HepG2 (cell line): ENCODE measurements around the gene TBC1D5. TPM values are rescaled to one million over a fixed set of nuclear protein-coding genes. Genes with fewer than 3 reads are reported as not detected.
A peak's percentile ranks its signal among the peaks of the same experiment; 100 is the strongest.

Experiments used
- ATAC-seq: fragments of 200-7000 bp; cut with Tn5 transposase; 3 replicates; pipeline ENCODE4 v1.9.1; 2020; ENCODE audit warnings: mild to moderate bottlenecking, moderate library complexity
- BruUV-seq: library from RNA; stranded (reverse); fragments of 400-500 nt; replicated peaks from 2 replicates; lab custom pipeline; 2021; lab: Mats Ljungman, UMichigan
- CTCF ChIA-PET: fragments of 300-600 bp; formaldehyde crosslinking; extraction: SDS; loops from one replicate; lab custom pipeline; 2021; ENCODE audit warnings: low total read pairs, inconsistent platforms, low intra/inter-chr PET ratio; lab: Yijun Ruan, JAX
- POLR2A ChIA-PET: fragments of 350-600 bp; sonication (Branson Sonifier 250); formaldehyde crosslinking; loops from one replicate; lab custom pipeline; 2020; ENCODE audit warnings: antibody characterized with exemption, inconsistent platforms; lab: Yijun Ruan, JAX
- DNase-seq: peaks from one replicate; pipeline ENCODE4 v3.0.0-alpha.2; 2015; ENCODE audit warnings: low spot score
- FAIRE-seq: peaks from 3 replicates; lab custom pipeline; 2011; peaks lifted over from hg19 to GRCh38; lab: Jason Lieb, UNC
- H2AFZ ChIP-seq: one replicate; pipeline ENCODE4 v1.6.1; 2011; ENCODE audit warnings: low read length, inconsistent platforms
- H3K27ac ChIP-seq: fragments of 300-600 bp; 3 replicates; pipeline ENCODE4 v1.8.0; 2011; ENCODE audit warnings: mixed run types, mild to moderate bottlenecking, mixed read lengths, low read length, inconsistent platforms; ENCODE audit not compliant: insufficient read depth; ENCODE audit errors: extremely low read length
- H3K27me3 ChIP-seq, 2 experiments: fragments of 200-600 bp in 1 of 2; 2 replicates in 1 of 2; 3 replicates in 1 of 2; pipeline versions ENCODE4 v1.6.0 to v1.8.0; 2011; ENCODE audit warnings: low read length in 2 of 2, mild to moderate bottlenecking in 2 of 2, moderate library complexity in 2 of 2, inconsistent platforms in 1 of 2; ENCODE audit not compliant: insufficient read depth in 2 of 2, control insufficient read depth in 1 of 2
- H3K36me3 ChIP-seq, 2 experiments: fragments of 200-600 bp in 1 of 2; replicated peaks in 1 of 2; 2 replicates in 1 of 2; 3 replicates in 1 of 2; pipeline versions ENCODE4 v1.5.1 to v1.8.0; 2011; ENCODE audit warnings: low read length in 2 of 2, inconsistent platforms in 1 of 2; ENCODE audit not compliant: insufficient read depth in 2 of 2, control insufficient read depth in 1 of 2
- H3K4me1 ChIP-seq: 2 replicates; pipeline ENCODE4 v1.5.1; 2012; ENCODE audit warnings: low read length, inconsistent platforms; ENCODE audit not compliant: insufficient read depth
- H3K4me2 ChIP-seq: 2 replicates; pipeline ENCODE4 v1.6.0; 2011; ENCODE audit warnings: low read depth, low read length, inconsistent platforms
- H3K4me3 ChIP-seq, 3 experiments: fragments of 200-600 bp in 1 of 3; sonication (generic), shearing (Covaris generic) in 1 of 3; replicated peaks in 1 of 3; 2 replicates each; pipeline ENCODE4 v1.5.1; 2011 to 2016; ENCODE audit warnings: low read length in 3 of 3, inconsistent platforms in 2 of 3, low read depth in 2 of 3, mild to moderate bottlenecking in 2 of 3, control low read depth in 1 of 3, mixed read lengths in 1 of 3; ENCODE audit not compliant: insufficient read depth in 1 of 3
- H3K79me2 ChIP-seq: one replicate; pipeline ENCODE4 v1.6.1; 2011; ENCODE audit warnings: low read length, inconsistent platforms; ENCODE audit not compliant: insufficient read depth
- H3K9ac ChIP-seq: 2 replicates; pipeline ENCODE4 v1.6.0; 2011; ENCODE audit warnings: mild to moderate bottlenecking, low read depth, low read length, inconsistent platforms; ENCODE audit not compliant: insufficient read depth
- H3K9me3 ChIP-seq: 2 replicates; pipeline ENCODE4 v1.5.1; 2012; ENCODE audit warnings: mild to moderate bottlenecking, low read length
- H4K20me1 ChIP-seq: 2 replicates; pipeline ENCODE4 v1.6.0; 2011; ENCODE audit warnings: inconsistent platforms, mild to moderate bottlenecking, low read length, moderate library complexity; ENCODE audit not compliant: insufficient read depth
- ASH2L ChIP-seq: fragments of 300-600, 200-600 bp; sonication (generic); IDR thresholded peaks from 2 replicates; pipeline ENCODE4 v1.7.0; 2017; ENCODE audit warnings: low read depth, mild to moderate bottlenecking, moderate library complexity, mixed read lengths, low read length; ENCODE audit not compliant: insufficient read length
- STAG1 ChIP-seq: sonication (generic); formaldehyde crosslinking; IDR thresholded peaks from 2 replicates; pipeline ENCODE4 v1.4.0; 2020; ENCODE audit warnings: missing genetic modification reagents
- ZBTB46 ChIP-seq: sonication (generic); formaldehyde crosslinking; IDR thresholded peaks from 2 replicates; pipeline ENCODE4 v1.4.0; 2020; ENCODE audit warnings: mild to moderate bottlenecking, missing genetic modification reagents, borderline replicate concordance
- ZFP36 ChIP-seq: fragments of 150-350 bp; IDR thresholded peaks from 2 replicates; pipeline ENCODE4 v1.6.1; 2018; ENCODE audit warnings: borderline replicate concordance, low read length, low read depth; ENCODE audit not compliant: partially characterized antibody
- ZKSCAN5 ChIP-seq: sonication (generic); formaldehyde crosslinking; IDR thresholded peaks from 2 replicates; pipeline ENCODE4 v1.5.1; 2020; ENCODE audit warnings: mild to moderate bottlenecking, missing genetic modification reagents
- ZNF318 ChIP-seq: sonication (generic); formaldehyde crosslinking; IDR thresholded peaks from 2 replicates; pipeline ENCODE4 v1.4.0; 2020; ENCODE audit warnings: mild to moderate bottlenecking, missing genetic modification reagents
- in situ Hi-C: cut with HindIII; loops from 2 replicates; pipeline ENCODE4 v1.10.0; 2017; ENCODE audit warnings: low pct_unique_long_range_greater_than_20kb; ENCODE audit not compliant: extremely low pct_ligation_motif_present
- intact Hi-C: fragments of 100-400 bp; cut with micrococcal nuclease; formaldehyde crosslinking; loops from one replicate; pipeline ENCODE4 v1.10.0; 2022; ENCODE audit not compliant: unreplicated experiment
- polyA plus RNA-seq, 8 experiments: library from polyadenylated mRNA; depleted of rRNA in 3 of 8; stranded (reverse) in 7 of 8; unstranded in 1 of 8; fragments of >200 nt; fragmentation: Illumina TruSeq in 4 of 8; extraction: Trizol in 4 of 8; gene quantifications; 2 replicates each; pipeline versions ENCODE4 v1.2.1 to v1.2.3, GENCODE V29; 2011 to 2016; ENCODE audit warnings: low read depth in 4 of 8, missing spikeins in 1 of 8, mixed read lengths in 1 of 8; ENCODE audit not compliant: insufficient read depth in 1 of 8
- total RNA-seq, 5 experiments: library from RNA; depleted of rRNA; stranded (reverse); fragments of >200 nt; fragmentation: Illumina TruSeq; extraction: Trizol; gene quantifications; 2 replicates each; pipeline ENCODE4 v1.2.3, GENCODE V29; 2016; ENCODE audit warnings: low read depth in 1 of 5
- TF ChIP-seq, protein P1 (sequence below): sonication (generic); formaldehyde crosslinking; conservative IDR thresholded peaks from 2 replicates; pipeline ENCODE4 v1.8.0; 2022; ENCODE audit warnings: missing genetic modification reagents
- TF ChIP-seq, protein P2 (sequence below): sonication (generic); formaldehyde crosslinking; IDR thresholded peaks from 2 replicates; pipeline ENCODE4 v1.4.0; 2020; ENCODE audit warnings: missing genetic modification reagents

The TBC1D5 gene
- total and polyA plus RNA-seq, 2 of the 13 experiments (the other 11 are each of a cell fraction or from before 2014, with no cell fraction given), result 19.2 to 33.3 TPM

DNA sequence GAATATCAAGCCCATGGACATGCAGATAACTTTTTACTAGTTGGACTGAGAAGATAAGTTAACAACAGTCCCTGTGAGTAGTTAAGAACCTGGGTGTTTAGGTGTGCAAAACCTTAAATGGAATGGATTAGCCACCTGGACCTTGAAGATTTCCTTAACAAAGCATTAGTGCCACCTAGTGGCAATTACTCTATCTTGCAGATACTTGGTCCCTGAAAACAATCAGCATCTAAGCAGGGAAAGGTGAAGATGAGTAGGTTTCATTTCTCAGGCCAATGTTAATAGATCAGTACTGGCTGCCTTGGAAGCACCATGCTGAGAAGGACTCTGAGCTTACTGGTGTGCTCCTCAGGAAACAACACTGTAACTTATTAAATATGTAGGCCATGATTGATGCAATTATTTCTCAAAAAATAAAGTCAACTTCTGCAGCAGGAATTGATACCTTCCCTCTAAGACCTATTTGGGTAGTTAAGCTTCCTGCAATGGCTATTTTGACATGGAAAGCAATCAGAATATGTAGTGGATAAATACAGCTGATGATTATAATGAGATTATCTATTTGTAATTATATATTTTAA lies 329.4 kb downstream of the TBC1D5 start:
- peak; percentile 82 for ATAC-seq
- H3K9ac ChIP-seq, result no peak overlapping the region
- no peak overlapping the region for H3K4me2 ChIP-seq
- no peak overlapping the region for H2AFZ ChIP-seq
- POLR2A ChIA-PET, result no interaction called here
- H3K27me3 ChIP-seq, result no peaks in the 10 kb centered on the region
- no peaks in the 10 kb centered on the region for H3K36me3 ChIP-seq
- peak; percentile 75 for FAIRE-seq
- CTCF ChIA-PET, result interaction anchor here (1.7 to 2.1 kb wide), 2 partner anchors 154 to 812 kb away, joined by 7 to 14 read pairs; no protein-coding TSS in a partner anchor
- H3K79me2 ChIP-seq, result no peaks in the 10 kb centered on the region
- H3K4me3 ChIP-seq, result no peak overlapping the region
- H3K4me1 ChIP-seq, result no peaks in the 10 kb centered on the region
- intact Hi-C loops, result loop anchor here (1.0 kb wide), 2 partner anchors 155 to 812 kb away; no protein-coding TSS in a partner anchor
- in situ Hi-C loops, result loop anchor here (5.0 kb wide), 1 partner anchor 151 kb away; no protein-coding TSS in a partner anchor
- H3K27ac ChIP-seq, result no peak overlapping the region
- no peaks in the 10 kb centered on the region for H3K9me3 ChIP-seq
- DNase-seq, result peak; percentile 64
- BruUV-seq, result no TSS peak
- H4K20me1 ChIP-seq, result no peaks in the 10 kb centered on the region
- peak; percentile 78 for TF ChIP-seq STAG1 (CRISPR knock-in tag)
- TF ChIP-seq ZBTB46 (CRISPR knock-in tag), result no peak
- TF ChIP-seq, protein P1, sequence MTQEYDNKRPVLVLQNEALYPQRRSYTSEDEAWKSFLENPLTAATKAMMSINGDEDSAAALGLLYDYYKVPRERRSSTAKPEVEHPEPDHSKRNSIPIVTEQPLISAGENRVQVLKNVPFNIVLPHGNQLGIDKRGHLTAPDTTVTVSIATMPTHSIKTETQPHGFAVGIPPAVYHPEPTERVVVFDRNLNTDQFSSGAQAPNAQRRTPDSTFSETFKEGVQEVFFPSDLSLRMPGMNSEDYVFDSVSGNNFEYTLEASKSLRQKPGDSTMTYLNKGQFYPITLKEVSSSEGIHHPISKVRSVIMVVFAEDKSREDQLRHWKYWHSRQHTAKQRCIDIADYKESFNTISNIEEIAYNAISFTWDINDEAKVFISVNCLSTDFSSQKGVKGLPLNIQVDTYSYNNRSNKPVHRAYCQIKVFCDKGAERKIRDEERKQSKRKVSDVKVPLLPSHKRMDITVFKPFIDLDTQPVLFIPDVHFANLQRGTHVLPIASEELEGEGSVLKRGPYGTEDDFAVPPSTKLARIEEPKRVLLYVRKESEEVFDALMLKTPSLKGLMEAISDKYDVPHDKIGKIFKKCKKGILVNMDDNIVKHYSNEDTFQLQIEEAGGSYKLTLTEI (CRISPR knock-in tag), result no peak
- no peak for TF ChIP-seq ZNF318 (CRISPR knock-in tag)
- no peak for TF ChIP-seq ASH2L
- TF ChIP-seq, protein P2, sequence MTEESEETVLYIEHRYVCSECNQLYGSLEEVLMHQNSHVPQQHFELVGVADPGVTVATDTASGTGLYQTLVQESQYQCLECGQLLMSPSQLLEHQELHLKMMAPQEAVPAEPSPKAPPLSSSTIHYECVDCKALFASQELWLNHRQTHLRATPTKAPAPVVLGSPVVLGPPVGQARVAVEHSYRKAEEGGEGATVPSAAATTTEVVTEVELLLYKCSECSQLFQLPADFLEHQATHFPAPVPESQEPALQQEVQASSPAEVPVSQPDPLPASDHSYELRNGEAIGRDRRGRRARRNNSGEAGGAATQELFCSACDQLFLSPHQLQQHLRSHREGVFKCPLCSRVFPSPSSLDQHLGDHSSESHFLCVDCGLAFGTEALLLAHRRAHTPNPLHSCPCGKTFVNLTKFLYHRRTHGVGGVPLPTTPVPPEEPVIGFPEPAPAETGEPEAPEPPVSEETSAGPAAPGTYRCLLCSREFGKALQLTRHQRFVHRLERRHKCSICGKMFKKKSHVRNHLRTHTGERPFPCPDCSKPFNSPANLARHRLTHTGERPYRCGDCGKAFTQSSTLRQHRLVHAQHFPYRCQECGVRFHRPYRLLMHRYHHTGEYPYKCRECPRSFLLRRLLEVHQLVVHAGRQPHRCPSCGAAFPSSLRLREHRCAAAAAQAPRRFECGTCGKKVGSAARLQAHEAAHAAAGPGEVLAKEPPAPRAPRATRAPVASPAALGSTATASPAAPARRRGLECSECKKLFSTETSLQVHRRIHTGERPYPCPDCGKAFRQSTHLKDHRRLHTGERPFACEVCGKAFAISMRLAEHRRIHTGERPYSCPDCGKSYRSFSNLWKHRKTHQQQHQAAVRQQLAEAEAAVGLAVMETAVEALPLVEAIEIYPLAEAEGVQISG, result no peak
- no peak for TF ChIP-seq ZFP36
- no peak for TF ChIP-seq ZKSCAN5 (CRISPR knock-in tag)
